CD4-positive, alpha-beta T cell (primary cell): ENCODE data around the gene P2RX5. TPM values are rescaled to one million over a fixed set of nuclear protein-coding genes. Genes with fewer than 3 reads are reported as not detected.

Experiments
- ATAC-seq: fragments of 200-7000 bp; cut with Tn5 transposase; one replicate; pipeline ENCODE4 v1.10.0; 2022; ENCODE audit warnings: mild to moderate bottlenecking; ENCODE audit not compliant: poor library complexity
- CTCF ChIA-PET: fragments of 350-600 bp; sonication (Branson Sonifier 250); formaldehyde crosslinking; loops from one replicate; lab custom pipeline; 2021; ENCODE audit warnings: antibody characterized with exemption, inconsistent platforms; lab: Charles Lee
- POLR2A ChIA-PET: fragments of 350-600 bp; sonication (Branson Sonifier 250); formaldehyde crosslinking; loops from one replicate; lab custom pipeline; 2021; ENCODE audit warnings: antibody characterized with exemption, inconsistent platforms; lab: Charles Lee
- DNase-seq, 14 experiments: peaks; one replicate each; pipeline ENCODE4 v3.0.0-alpha.2; 2013 to 2020; ENCODE audit warnings: mixed read lengths in 2 of 14
- H3K27ac ChIP-seq, 2 donors: one replicate each; pipeline versions ENCODE4 v1.5.1 to v1.7.0; 2013; ENCODE audit warnings: low read length in 2 of 2, low read depth in 1 of 2, mild to moderate bottlenecking in 1 of 2
- H3K27me3 ChIP-seq, 2 experiments: 1 replicate in 1 of 2; 2 replicates in 1 of 2; pipeline versions ENCODE4 v1.6.1 to v1.7.0; 2013; ENCODE audit warnings: low read length in 2 of 2, control low read depth in 1 of 2, mild to moderate bottlenecking in 1 of 2, moderate library complexity in 1 of 2; ENCODE audit not compliant: insufficient read depth in 2 of 2, control insufficient read depth in 1 of 2
- H3K36me3 ChIP-seq: one replicate; pipeline ENCODE4 v1.6.1; 2013; ENCODE audit warnings: low read length, control low read depth; ENCODE audit not compliant: insufficient read depth
- H3K4me1 ChIP-seq: one replicate; pipeline ENCODE4 v1.6.1; 2013; ENCODE audit warnings: low read length, control low read depth; ENCODE audit not compliant: insufficient read depth
- H3K4me3 ChIP-seq: one replicate; pipeline ENCODE4 v1.5.1; 2013; ENCODE audit warnings: mild to moderate bottlenecking, low read length, moderate library complexity
- H3K9me3 ChIP-seq, 2 experiments: 1 replicate in 1 of 2; 2 replicates in 1 of 2; pipeline versions ENCODE4 v1.6.1 to v1.7.0; 2013; ENCODE audit warnings: low read length in 2 of 2, mild to moderate bottlenecking in 2 of 2, control low read depth in 1 of 2, moderate library complexity in 1 of 2; ENCODE audit not compliant: control insufficient read depth in 1 of 2, insufficient read depth in 1 of 2
- H3K27ac Mint-ChIP-seq: one replicate; pipeline ENCODE4 v1.8.0; 2020; ENCODE audit warnings: mixed read lengths
- H3K27me3 Mint-ChIP-seq: one replicate; pipeline ENCODE4 v1.8.0; 2021; ENCODE audit warnings: mixed read lengths
- H3K36me3 Mint-ChIP-seq: one replicate; pipeline ENCODE4 v1.8.0; 2021; ENCODE audit warnings: low read depth, mixed read lengths
- H3K4me1 Mint-ChIP-seq: one replicate; pipeline ENCODE4 v1.8.0; 2021; ENCODE audit warnings: low read depth, mixed read lengths
- H3K4me3 Mint-ChIP-seq: one replicate; pipeline ENCODE4 v1.8.0; 2020; ENCODE audit warnings: mild to moderate bottlenecking, mixed read lengths
- H3K9me3 Mint-ChIP-seq: one replicate; pipeline ENCODE4 v1.8.0; 2020; ENCODE audit warnings: mixed read lengths
- intact Hi-C, 2 experiments: fragments of 100-400 bp; cut with DNase I in 1 of 2; cut with micrococcal nuclease in 1 of 2; formaldehyde crosslinking; loops; one replicate each; pipeline versions ENCODE4 v1.15.1 to v1.9.0; 2023 to 2025; cut with DNase I, micrococcal nuclease
- total RNA-seq, 174 experiments: library from RNA in 2 of 174; stranded (reverse) in 2 of 174; gene quantifications; one replicate each; pipeline ENCODE4 v1.2.3 and lab custom pipeline; 2021 to 2026
- TF ChIP-seq, protein P1 (sequence below): fragments of 200-600 bp; IDR thresholded peaks from one replicate; pipeline ENCODE4 v1.8.0; 2022; ENCODE audit warnings: antibody characterized with exemption, mild to moderate bottlenecking

Gene P2RX5
- total RNA-seq, 2 experiments from 2014 or later: 14.3 to 16.0 TPM

DNA sequence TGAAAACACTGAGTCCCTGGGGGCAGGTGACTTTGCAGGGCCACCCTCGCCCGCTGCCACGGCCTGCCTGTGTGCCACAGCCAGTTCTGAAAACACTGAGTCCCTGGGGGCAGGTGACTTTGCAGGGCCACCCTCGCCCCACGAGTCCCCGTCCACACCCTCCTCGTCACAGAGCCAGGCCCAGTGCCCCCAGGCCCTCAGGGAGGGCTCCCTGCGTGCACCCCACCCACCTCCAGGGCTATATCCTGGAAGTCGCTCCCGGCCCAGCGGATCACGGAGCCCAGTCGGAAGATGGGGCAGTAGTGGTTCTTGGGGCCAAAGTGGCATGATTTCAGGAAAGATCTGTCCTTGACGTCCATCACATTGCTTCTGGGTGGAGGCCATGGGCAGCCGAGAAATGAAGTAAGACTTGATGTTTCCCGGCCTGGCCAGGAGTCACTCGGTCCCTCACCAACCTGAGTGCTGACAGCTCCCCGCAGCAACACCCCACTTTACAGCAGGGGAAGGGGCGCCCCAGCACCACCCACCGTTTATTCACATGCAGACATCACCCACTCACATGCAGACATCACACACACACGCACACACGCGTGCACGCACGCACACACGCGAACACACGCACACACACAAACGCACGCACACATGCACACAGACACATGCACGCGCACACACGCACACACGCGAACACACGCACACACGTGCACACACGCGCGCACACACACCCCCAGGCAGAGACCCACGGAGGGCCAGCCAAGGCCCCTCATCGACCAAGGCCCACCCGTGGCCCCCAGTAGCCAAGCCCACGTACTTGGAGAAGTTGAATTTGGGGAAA is 6.5 kb downstream of the P2RX5 start:
- no peak overlapping the region for H3K4me3 ChIP-seq
- peaks cover 16% of the 10 kb centered on the region for H3K36me3 ChIP-seq
- ChIA-PET POLR2A (no interaction called here), CTCF (no interaction called here)
- DNase-seq (no peak), ATAC-seq (no peak)
- TF ChIP-seq, protein P1, sequence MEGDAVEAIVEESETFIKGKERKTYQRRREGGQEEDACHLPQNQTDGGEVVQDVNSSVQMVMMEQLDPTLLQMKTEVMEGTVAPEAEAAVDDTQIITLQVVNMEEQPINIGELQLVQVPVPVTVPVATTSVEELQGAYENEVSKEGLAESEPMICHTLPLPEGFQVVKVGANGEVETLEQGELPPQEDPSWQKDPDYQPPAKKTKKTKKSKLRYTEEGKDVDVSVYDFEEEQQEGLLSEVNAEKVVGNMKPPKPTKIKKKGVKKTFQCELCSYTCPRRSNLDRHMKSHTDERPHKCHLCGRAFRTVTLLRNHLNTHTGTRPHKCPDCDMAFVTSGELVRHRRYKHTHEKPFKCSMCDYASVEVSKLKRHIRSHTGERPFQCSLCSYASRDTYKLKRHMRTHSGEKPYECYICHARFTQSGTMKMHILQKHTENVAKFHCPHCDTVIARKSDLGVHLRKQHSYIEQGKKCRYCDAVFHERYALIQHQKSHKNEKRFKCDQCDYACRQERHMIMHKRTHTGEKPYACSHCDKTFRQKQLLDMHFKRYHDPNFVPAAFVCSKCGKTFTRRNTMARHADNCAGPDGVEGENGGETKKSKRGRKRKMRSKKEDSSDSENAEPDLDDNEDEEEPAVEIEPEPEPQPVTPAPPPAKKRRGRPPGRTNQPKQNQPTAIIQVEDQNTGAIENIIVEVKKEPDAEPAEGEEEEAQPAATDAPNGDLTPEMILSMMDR: no peak
- Mint-ChIP-seq H3K9me3 (no peaks in the 10 kb centered on the region), H3K27ac (no peak overlapping the region), H3K4me1 (peaks cover 14% of the 10 kb centered on the region), H3K4me3 (no peak overlapping the region), H3K27me3 (no peaks in the 10 kb centered on the region), H3K36me3 (peaks cover 16% of the 10 kb centered on the region)
- H3K9me3 ChIP-seq: no peaks in the 10 kb centered on the region
- intact Hi-C loops: no loop called here
- H3K4me1 ChIP-seq: peaks cover 13% of the 10 kb centered on the region
- no peak overlapping the region for H3K27ac ChIP-seq
- H3K27me3 ChIP-seq: no peaks in the 10 kb centered on the region

- TF ChIP-seq, protein P1: no peak
- H3K9me3 Mint-ChIP-seq: no peaks in the 10 kb centered on the region
- no peak overlapping the region for H3K4me3 Mint-ChIP-seq
- DNase-seq (no peak), ATAC-seq (no peak)
- no peaks in the 10 kb centered on the region for H3K9me3 ChIP-seq
- no peaks in the 10 kb centered on the region for H3K27me3 Mint-ChIP-seq
- ChIA-PET POLR2A (interaction anchor here (0.7 kb wide), 1 partner anchor 34 kb away, joined by 3 read pairs; no protein-coding TSS in a partner anchor), CTCF (no interaction called here)
- peaks cover 16% of the 10 kb centered on the region for H3K36me3 ChIP-seq
- H3K36me3 Mint-ChIP-seq: peaks cover 16% of the 10 kb centered on the region
- intact Hi-C loops: no loop called here
- peaks cover 7% of the 10 kb centered on the region for H3K4me1 ChIP-seq
- no peak overlapping the region for H3K27ac Mint-ChIP-seq
- no peak overlapping the region for H3K4me3 ChIP-seq
- H3K27me3 ChIP-seq: no peaks in the 10 kb centered on the region
- H3K4me1 Mint-ChIP-seq: peaks cover 8% of the 10 kb centered on the region
- H3K27ac ChIP-seq: no peak overlapping the region
Observed at GRCh38 chr17:3688852-3689261, 7.1 kb downstream of the P2RX5 start.

DNA sequence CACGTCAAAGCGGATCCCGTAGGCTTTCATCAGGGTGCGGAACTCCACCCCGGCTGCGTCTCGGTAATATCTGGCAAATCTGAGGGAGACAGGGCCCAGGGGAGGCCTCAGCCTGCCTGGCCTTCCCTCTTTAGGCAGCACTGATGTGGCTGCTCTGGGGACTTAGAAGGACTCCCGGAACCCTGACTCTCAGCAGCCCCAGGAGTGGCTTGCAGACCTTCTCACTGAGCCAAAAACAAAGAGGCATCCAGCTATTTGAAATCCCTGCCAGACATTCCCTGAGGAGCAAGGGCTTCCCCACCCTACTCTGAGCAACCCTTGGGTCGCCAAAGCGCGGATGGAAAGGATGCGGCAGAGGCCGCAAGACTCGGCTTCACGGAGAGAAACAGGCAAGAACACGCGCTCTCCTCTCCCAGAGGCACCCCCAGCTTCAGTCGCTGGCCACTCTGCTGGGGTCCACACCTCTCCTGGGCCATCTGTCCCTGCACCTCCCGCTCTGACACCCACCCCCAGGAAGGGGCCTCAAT is 7.9 kb downstream of the P2RX5 start:
- intact Hi-C loops: no loop called here
- TF ChIP-seq, protein P1: no peak
- no peaks in the 10 kb centered on the region for H3K9me3 Mint-ChIP-seq
- Histone ChIP-seq H3K36me3 (peaks cover 16% of the 10 kb centered on the region), H3K27ac (no peak overlapping the region), H3K27me3 (no peaks in the 10 kb centered on the region), H3K4me3 (no peak overlapping the region), H3K4me1 (peaks cover 3% of the 10 kb centered on the region), H3K9me3 (no peaks in the 10 kb centered on the region)
- H3K4me1 Mint-ChIP-seq: peaks cover 5% of the 10 kb centered on the region
- H3K4me3 Mint-ChIP-seq: no peak overlapping the region
- no peak for ATAC-seq
- no peaks in the 10 kb centered on the region for H3K27me3 Mint-ChIP-seq
- POLR2A ChIA-PET: interaction anchor here (0.7 kb wide), 1 partner anchor 34 kb away, joined by 3 read pairs; no protein-coding TSS in a partner anchor
- CTCF ChIA-PET: no interaction called here
- H3K36me3 Mint-ChIP-seq: peaks cover 19% of the 10 kb centered on the region
- no peak overlapping the region for H3K27ac Mint-ChIP-seq
- DNase-seq: no peak
